Right cardiac atrium (tissue), 5 donors: ENCODE results near the gene PER1. TPM values are rescaled to one million over a fixed set of nuclear protein-coding genes. Genes with fewer than 3 reads are reported as not detected.

ENCODE experiments used
- ATAC-seq, 2 donors: fragments of 200-7000 bp; cut with Tn5 transposase; one replicate each; pipeline versions ENCODE4 v1.8.0 to v1.9.1; 2020; ENCODE audit warnings: moderate library complexity in 2 of 2, mild to moderate bottlenecking in 1 of 2
- DNase-seq, 3 donors: peaks; one replicate each; pipeline ENCODE4 v3.0.0-alpha.2; 2020
- H3K27ac ChIP-seq: one replicate; pipeline ENCODE4 v1.5.1; 2013; ENCODE audit warnings: mild to moderate bottlenecking, low read length, control low read depth, moderate library complexity
- H3K27me3 ChIP-seq: one replicate; pipeline ENCODE4 v1.6.1; 2013; ENCODE audit not compliant: control insufficient read depth, insufficient read depth
- H3K4me1 ChIP-seq: one replicate; pipeline ENCODE4 v1.6.1; 2013; ENCODE audit warnings: low read length; ENCODE audit not compliant: control insufficient read depth, insufficient read depth
- H3K4me3 ChIP-seq: one replicate; pipeline ENCODE4 v1.5.1; 2013; ENCODE audit warnings: low read length, control low read depth
- H3K9me3 ChIP-seq: one replicate; pipeline ENCODE4 v1.6.1; 2013; ENCODE audit warnings: low read length; ENCODE audit not compliant: control insufficient read depth
- WGBS: extraction: QIAGEN DNeasy Blood & Tissue Kit; methylation state at CpG from one replicate; pipeline ENCODE4 v1.1.7; 2013; 5-methylcytosine and 5-hydroxymethylcytosine counted together
- intact Hi-C, 4 donors: fragments of 100-400 bp; cut with DNase I; formaldehyde crosslinking; loops; one replicate each; pipeline versions ENCODE4 v1.11.0 to v1.14.0; 2022 to 2023
- microRNA-seq, 2 donors: library from miRNA; unstranded; fragments of <30 nt; microRNA quantifications; one replicate each; pipeline ENCODE4 v1.2.0, GENCODE V29; 2020 to 2021
- polyA plus RNA-seq: library from polyadenylated mRNA; stranded (reverse); fragments of 200-250 nt; gene quantifications from one replicate; pipeline ENCODE4 v1.2.3, GENCODE V29; 2013
- total RNA-seq, 4 donors: library from RNA; stranded (reverse); fragmentation: NEBNext Ultra II Directional; extraction: Animal tissue kit (Norgen Biotek cat#: 25700); gene quantifications; one replicate each; pipeline ENCODE4 v1.2.1, GENCODE V29; 2021
- donor health status: healthy with polysubstance abuse.
- donor health status: DM: no; HTN: yes; CAD: no.
- donor health status: DM: no; HTN: no; CAD: no.
- donor health status: DM: no; HTN: yes; CAD: no; lungs with severe emphysema.
- donor health status: DM: yes; HTN: yes; CAD: no.

PER1 gene
- total and polyA plus RNA-seq, 5 donors, result 96.2 to 150 (median 112) TPM

DNA sequence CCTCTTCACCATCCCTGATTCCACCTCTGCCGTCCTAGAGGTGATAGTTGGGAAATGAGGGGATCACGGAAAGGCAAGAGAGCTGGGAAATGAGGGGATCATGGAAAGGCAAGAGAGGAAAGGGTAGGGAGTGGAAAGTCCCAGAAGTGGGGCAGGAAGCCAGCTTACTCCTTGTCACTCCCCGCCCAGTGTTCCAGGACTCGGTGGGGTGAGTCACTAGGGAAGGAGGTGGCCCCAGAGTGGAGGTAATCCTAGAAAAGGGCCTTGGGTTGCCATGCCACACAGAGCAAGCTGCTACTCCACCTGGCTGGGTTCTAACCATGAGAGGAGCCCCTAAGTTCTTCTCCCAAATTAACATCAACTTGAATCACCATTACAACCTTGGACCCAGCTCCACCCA is 48.7 kb downstream of the PER1 start:
- Histone ChIP-seq H3K27ac (no peak overlapping the region), H3K4me3 (no peak overlapping the region), H3K9me3 (no peaks in the 10 kb centered on the region), H3K27me3 (no peaks in the 10 kb centered on the region), H3K4me1 (no peaks in the 10 kb centered on the region)
- 71% methylated on average over 4 of the region's 4 CpGs for WGBS
- no peak for DNase-seq
- peak in 1 of 2 donors; percentile 72 for ATAC-seq
- intact Hi-C loops, result no loop called here

DNA sequence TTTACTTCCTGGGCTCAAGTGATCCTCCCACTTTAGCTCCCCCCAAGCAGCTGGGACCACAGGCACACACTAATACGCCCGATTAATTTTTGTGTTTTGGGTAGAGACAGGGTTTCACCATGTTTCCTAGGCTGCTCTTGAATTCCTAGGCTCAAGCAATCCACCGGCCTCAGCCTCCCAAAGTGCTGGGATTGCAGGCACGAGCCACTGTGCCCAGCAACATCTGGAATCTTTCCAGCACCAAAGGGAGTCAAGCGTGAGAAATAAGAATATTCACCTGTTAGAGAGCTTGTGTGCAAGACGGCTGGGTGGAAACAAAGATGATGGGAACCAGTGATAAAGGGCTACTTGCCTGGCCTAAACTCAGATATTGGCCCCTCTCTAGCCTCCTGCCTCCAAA is 50.5 kb downstream of the PER1 start:
- ATAC-seq, result no peak
- no peaks in the 10 kb centered on the region for H3K9me3 ChIP-seq
- H3K27me3 ChIP-seq, result no peaks in the 10 kb centered on the region
- WGBS, result 70% methylated on average over 6 of the region's 6 CpGs
- H3K4me3 ChIP-seq, result no peak overlapping the region
- no peaks in the 10 kb centered on the region for H3K4me1 ChIP-seq
- H3K27ac ChIP-seq, result no peak overlapping the region
- no peak for DNase-seq
- intact Hi-C loops, result no loop called here

DNA sequence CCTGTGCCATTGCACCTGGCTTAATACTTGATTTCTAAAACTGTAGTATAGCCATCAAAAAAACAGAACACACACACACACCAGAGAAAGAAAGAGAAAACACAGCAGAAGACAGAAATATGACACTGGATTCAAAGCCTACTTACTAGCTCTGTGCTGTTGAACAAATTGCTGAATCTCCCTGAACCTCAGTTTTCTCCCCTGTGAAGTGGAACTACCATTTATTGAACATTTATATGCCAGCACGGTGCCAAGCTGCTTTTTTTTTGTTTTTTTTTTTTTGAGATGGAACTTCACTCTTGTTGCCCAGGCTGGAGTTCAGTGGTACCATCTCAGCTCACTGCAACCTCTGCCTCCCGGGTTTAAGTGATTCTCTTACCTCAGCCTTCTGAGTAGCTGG is 51.4 kb downstream of the PER1 start:
- intact Hi-C loops, result no loop called here
- 83% methylated on average over 2 of the region's 2 CpGs for WGBS
- ATAC-seq, result no peak
- Histone ChIP-seq H3K4me1 (no peaks in the 10 kb centered on the region), H3K9me3 (no peaks in the 10 kb centered on the region), H3K27ac (no peak overlapping the region), H3K27me3 (no peaks in the 10 kb centered on the region), H3K4me3 (no peak overlapping the region)
- DNase-seq, result no peak

DNA sequence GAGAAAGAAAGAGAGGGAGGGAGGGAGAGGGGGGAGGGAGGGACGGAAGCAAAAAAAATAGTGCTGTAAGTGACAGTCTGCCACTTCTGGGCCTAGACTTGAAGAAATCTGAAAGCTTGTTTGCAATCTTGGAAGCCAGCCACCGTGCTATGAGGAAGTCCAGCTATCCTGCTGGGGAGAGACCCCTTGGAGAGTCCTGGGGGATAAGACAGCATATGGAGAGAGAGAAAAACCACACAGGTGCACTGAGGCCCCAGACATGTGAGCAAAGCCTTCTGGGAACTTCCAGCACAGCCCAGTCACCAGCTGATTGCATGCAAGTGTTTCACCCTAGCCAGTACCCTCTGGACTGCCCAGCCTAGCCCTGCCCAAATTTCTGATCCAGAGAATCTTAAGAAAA is 52.1 kb downstream of the PER1 start:
- Histone ChIP-seq H3K9me3 (no peaks in the 10 kb centered on the region), H3K4me3 (no peak overlapping the region), H3K27ac (no peak overlapping the region), H3K4me1 (no peaks in the 10 kb centered on the region), H3K27me3 (no peaks in the 10 kb centered on the region)
- no peak for ATAC-seq
- intact Hi-C loops, result no loop called here
- WGBS, result 46% methylated on average over 2 of the region's 2 CpGs
- DNase-seq, result no peak

DNA sequence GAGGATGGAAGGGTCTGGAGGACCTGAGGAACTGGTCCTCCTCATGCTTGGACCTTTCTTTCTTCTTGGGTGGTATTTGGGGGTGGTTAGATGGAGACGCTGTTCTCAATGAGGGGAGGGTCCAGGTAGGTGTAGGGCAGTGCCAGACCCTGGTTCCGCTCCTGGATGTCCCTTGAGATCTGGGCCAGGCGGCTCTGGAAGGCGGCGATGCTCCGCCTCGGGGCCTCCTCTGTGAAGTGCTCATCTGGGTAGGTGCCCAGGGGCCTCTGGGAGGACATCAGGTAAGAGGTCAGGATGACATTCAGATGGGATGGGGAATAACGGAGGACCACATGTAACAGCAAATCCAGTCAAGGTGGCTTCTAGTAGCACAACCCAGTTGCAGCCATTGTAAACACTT is 55.7 kb downstream of the PER1 start:
- no peaks in the 10 kb centered on the region for H3K4me1 ChIP-seq
- no peak overlapping the region for H3K27ac ChIP-seq
- intact Hi-C loops, result loop anchor here in 2 of 4 donors (10.0 kb wide), 2 partner anchors 208 to 218 kb away; partner anchors contain the start of gene ARHGEF15 (in 1 of the 2)
- no peaks in the 10 kb centered on the region for H3K9me3 ChIP-seq
- no peak overlapping the region for H3K4me3 ChIP-seq
- no peaks in the 10 kb centered on the region for H3K27me3 ChIP-seq
- ATAC-seq (no peak), DNase-seq (no peak)
- WGBS, result 88% methylated on average over 8 of the region's 8 CpGs

DNA sequence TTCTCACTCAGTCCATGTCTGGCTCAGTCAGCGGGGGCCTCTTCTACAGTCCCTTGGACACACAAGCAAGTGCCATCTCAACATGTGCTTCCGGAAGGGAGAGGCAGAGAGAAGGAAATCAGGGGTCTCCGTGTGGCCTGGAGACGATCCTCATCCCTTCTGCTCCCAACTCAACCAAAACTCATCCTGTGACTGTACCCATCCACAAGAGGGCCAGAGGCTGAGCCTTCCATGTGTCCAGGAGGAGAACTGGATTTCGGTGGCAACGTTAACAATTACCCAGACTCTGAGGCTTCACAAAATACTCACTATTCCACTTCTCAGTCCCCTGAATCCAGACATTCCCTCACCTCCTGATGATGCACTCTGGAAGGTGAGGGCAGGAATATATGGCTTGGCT is 56.8 kb downstream of the PER1 start:
- ATAC-seq (no peak), DNase-seq (no peak)
- H3K9me3 ChIP-seq, result no peaks in the 10 kb centered on the region
- no peak overlapping the region for H3K27ac ChIP-seq
- 70% methylated on average over 6 of the region's 6 CpGs for WGBS
- H3K27me3 ChIP-seq, result no peaks in the 10 kb centered on the region
- intact Hi-C loops, result loop anchor here in 2 of 4 donors (10.0 kb wide), 2 partner anchors 209 to 219 kb away; partner anchors contain the start of gene ARHGEF15 (in 1 of the 2)
- H3K4me1 ChIP-seq, result no peaks in the 10 kb centered on the region
- no peak overlapping the region for H3K4me3 ChIP-seq

DNA sequence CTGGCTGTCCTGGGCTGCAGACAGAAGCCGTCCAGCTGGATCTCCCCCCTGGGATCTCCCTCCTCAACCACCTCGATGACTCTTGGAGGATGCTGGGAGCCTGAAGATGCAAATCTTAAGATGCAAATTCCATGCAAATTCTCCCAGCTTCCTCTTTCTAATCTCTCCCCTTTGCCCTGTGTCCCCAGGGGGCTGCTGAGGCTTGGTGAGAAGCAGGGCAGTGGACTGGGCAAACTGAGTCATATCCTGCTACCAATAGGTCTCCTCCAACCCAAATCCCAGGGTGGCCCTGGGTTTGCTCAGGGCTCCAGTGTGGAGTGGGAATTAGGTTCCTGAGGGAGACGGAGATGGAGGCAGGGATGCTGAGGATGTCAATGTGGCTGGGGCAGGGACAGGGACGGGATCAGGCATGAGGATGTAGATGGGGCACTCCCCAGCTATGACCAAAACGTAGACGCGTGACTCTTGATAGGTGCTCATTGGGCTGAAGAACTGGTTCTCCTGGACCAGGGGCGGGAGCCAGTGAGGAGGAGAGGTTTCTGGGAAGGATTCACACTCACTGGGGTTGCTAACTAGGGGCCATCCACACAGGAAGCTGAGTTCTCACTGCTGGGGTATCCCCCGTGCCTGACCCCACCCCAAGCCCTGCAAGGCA is 61.0 kb downstream of the PER1 start:
- WGBS, result 41% methylated on average over 9 of the region's 9 CpGs
- ATAC-seq (peak in 1 of 2 donors; percentile 25), DNase-seq (no peak)
- no peak overlapping the region for H3K27ac ChIP-seq
- H3K27me3 ChIP-seq, result no peaks in the 10 kb centered on the region
- no peaks in the 10 kb centered on the region for H3K4me1 ChIP-seq
- no peaks in the 10 kb centered on the region for H3K9me3 ChIP-seq
- H3K4me3 ChIP-seq, result no peak overlapping the region
- intact Hi-C loops, result loop anchor here in 2 of 4 donors (10.0 kb wide), 2 partner anchors 214 to 224 kb away; partner anchors contain the start of gene ARHGEF15 (in 1 of the 2)

Small RNAs within 50 kb of the gene (microRNA-seq; reads per million reads assigned to microRNA genes)
- 15.5 to 81.2 reads per million in 2 donors for gene MIR4521
- 1.1 to 2.5 reads per million in 2 donors for gene MIR6883

Other genes starting within 250 kb of the PER1 start
- 1 to 10 TPM in 3 of 4 donors, under 1 TPM in 1; 0.89 to 2.1 (median 1.5) TPM for gene RNF227, start 236.1 kb downstream of the PER1 start, total RNA-seq
- 1.5 TPM for gene RNF227, start 236.1 kb downstream of the PER1 start, polyA plus RNA-seq
- gene KCNAB3, start 222.5 kb downstream of the PER1 start, total RNA-seq, result 1 to 10 TPM in 1 of 4 donors, under 1 TPM in 3; 0.60 to 1.2 (median 0.70) TPM
- gene KCNAB3, start 222.5 kb downstream of the PER1 start, polyA plus RNA-seq, result 0.50 TPM
- 100 to 1,000 TPM in 3 of 4 donors, 10 to 100 TPM in 1; 73.4 to 109 (median 104) TPM for gene TRAPPC1, start 220.5 kb downstream of the PER1 start, total RNA-seq
- gene TRAPPC1, start 220.5 kb downstream of the PER1 start, polyA plus RNA-seq, result 135 TPM
- gene CNTROB, start 220.2 kb downstream of the PER1 start, total RNA-seq, result 10 to 100 TPM in 3 of 4 donors, 1 to 10 TPM in 1; 9.6 to 14.6 (median 10.4) TPM
- gene CNTROB, start 220.2 kb downstream of the PER1 start, polyA plus RNA-seq, result 9.6 TPM
- under 1 TPM in 3 of 4 donors, not detected in 1; 0.23 to 0.85 (median 0.31) TPM for gene GUCY2D, start 149.8 kb downstream of the PER1 start, total RNA-seq
- gene GUCY2D, start 149.8 kb downstream of the PER1 start, polyA plus RNA-seq, result 0.09 TPM
- under 1 TPM; 0.25 to 0.68 (median 0.46) TPM for gene ALOX15B, start 113.3 kb downstream of the PER1 start, total RNA-seq
- gene ALOX15B, start 113.3 kb downstream of the PER1 start, polyA plus RNA-seq, result 0.54 TPM
- under 1 TPM in 1 of 4 donors, not detected in 3; 0.71 TPM for gene ALOX12B, start 64.7 kb downstream of the PER1 start, total RNA-seq
- gene ALOX12B, start 64.7 kb downstream of the PER1 start, polyA plus RNA-seq, result not detected
- not detected for gene ALOXE3, start 33.9 kb downstream of the PER1 start, total RNA-seq
- gene ALOXE3, start 33.9 kb downstream of the PER1 start, polyA plus RNA-seq, result not detected
- under 1 TPM; 0.62 to 0.76 (median 0.73) TPM for gene HES7, start 28.3 kb downstream of the PER1 start, total RNA-seq
- gene HES7, start 28.3 kb downstream of the PER1 start, polyA plus RNA-seq, result 0.25 TPM
- 10 to 100 TPM; 68.7 to 74.9 (median 71.8) TPM for gene VAMP2, start 10.5 kb upstream of the PER1 start, total RNA-seq
- 50.2 TPM for gene VAMP2, start 10.5 kb upstream of the PER1 start, polyA plus RNA-seq
- 10 to 100 TPM in 2 of 4 donors, 1 to 10 TPM in 2; 7.1 to 11.4 (median 9.2) TPM for gene TMEM107, start 24.0 kb upstream of the PER1 start, total RNA-seq
- 7.2 TPM for gene TMEM107, start 24.0 kb upstream of the PER1 start, polyA plus RNA-seq
- gene BORCS6, start 37.8 kb upstream of the PER1 start, total RNA-seq, result 1 to 10 TPM; 7.0 to 9.9 (median 9.6) TPM
- 7.3 TPM for gene BORCS6, start 37.8 kb upstream of the PER1 start, polyA plus RNA-seq
- gene AURKB, start 58.2 kb upstream of the PER1 start, total RNA-seq, result 1 to 10 TPM in 2 of 4 donors, not detected in 2; 1.1 to 1.3 TPM
- 0.45 TPM for gene AURKB, start 58.2 kb upstream of the PER1 start, polyA plus RNA-seq
- 10 to 100 TPM; 12.8 to 21.1 (median 17.2) TPM for gene CTC1, start 95.7 kb upstream of the PER1 start, total RNA-seq
- 12.4 TPM for gene CTC1, start 95.7 kb upstream of the PER1 start, polyA plus RNA-seq
- gene PFAS, start 96.9 kb upstream of the PER1 start, total RNA-seq, result 10 to 100 TPM; 12.4 to 19.7 (median 15.7) TPM
- gene PFAS, start 96.9 kb upstream of the PER1 start, polyA plus RNA-seq, result 7.5 TPM
- gene RANGRF, start 136.3 kb upstream of the PER1 start, total RNA-seq, result 10 to 100 TPM; 27.2 to 33.0 (median 30.0) TPM
- 45.5 TPM for gene RANGRF, start 136.3 kb upstream of the PER1 start, polyA plus RNA-seq
- gene SLC25A35, start 143.0 kb upstream of the PER1 start, total RNA-seq, result 1 to 10 TPM; 2.0 to 4.7 (median 3.0) TPM
- gene SLC25A35, start 143.0 kb upstream of the PER1 start, polyA plus RNA-seq, result 5.2 TPM
- gene ARHGEF15, start 157.8 kb upstream of the PER1 start, total RNA-seq, result 10 to 100 TPM; 10.1 to 18.2 (median 13.4) TPM
- gene ARHGEF15, start 157.8 kb upstream of the PER1 start, polyA plus RNA-seq, result 13.1 TPM
- not detected for gene ODF4, start 187.4 kb upstream of the PER1 start, total RNA-seq
- gene ODF4, start 187.4 kb upstream of the PER1 start, polyA plus RNA-seq, result not detected
- 1,000 to 10,000 TPM in 3 of 4 donors, 100 to 1,000 TPM in 1; 912 to 1,167 (median 1,065) TPM for gene RPL26, start 230.8 kb upstream of the PER1 start, total RNA-seq
- 2,058 TPM for gene RPL26, start 230.8 kb upstream of the PER1 start, polyA plus RNA-seq
- gene RNF222, start 245.4 kb upstream of the PER1 start, total RNA-seq, result not detected
- gene RNF222, start 245.4 kb upstream of the PER1 start, polyA plus RNA-seq, result not detected